SU-DHL-6 (cell line): Measurements from ENCODE around the gene UQCRFS1.

ENCODE experiments used
- H2AFZ ChIP-seq: fragments of 200-600 bp; sonication (generic); 2 replicates; pipeline ENCODE4 v1.6.1; 2014; ENCODE audit warnings: low read depth, mild to moderate bottlenecking, moderate library complexity, mixed read lengths, antibody characterized with exemption, low read length; ENCODE audit not compliant: severe bottlenecking
- H3F3A ChIP-seq: fragments of 200-600 bp; shearing (Covaris generic); 2 replicates; pipeline ENCODE4 v1.6.0; 2016; ENCODE audit warnings: antibody characterized with exemption, mild to moderate bottlenecking; ENCODE audit not compliant: insufficient read depth
- H3K27ac ChIP-seq: fragments of 200-600 bp; sonication (generic); 2 replicates; pipeline ENCODE4 v1.5.1; 2016; ENCODE audit warnings: low read depth, mild to moderate bottlenecking, low read length, moderate library complexity, mixed read lengths
- H3K27me3 ChIP-seq: fragments of 200-600 bp; sonication (generic), shearing (Covaris generic); 2 replicates; pipeline ENCODE4 v1.6.0; 2014; ENCODE audit warnings: mild to moderate bottlenecking, low read length
- H3K36me3 ChIP-seq: fragments of 200-600 bp; sonication (generic); 2 replicates; pipeline ENCODE4 v1.6.1; 2014; ENCODE audit warnings: mild to moderate bottlenecking, low read length, mixed read lengths
- H3K4me2 ChIP-seq: fragments of 300-600, 200-600 bp; shearing (Covaris generic), sonication (generic); 2 replicates; pipeline ENCODE4 v1.6.0; 2014; ENCODE audit warnings: low read length, low read depth, mild to moderate bottlenecking; ENCODE audit not compliant: poor library complexity, severe bottlenecking
- H3K4me3 ChIP-seq: fragments of 200-600 bp; sonication (generic); 2 replicates; pipeline ENCODE4 v1.5.1; 2014; ENCODE audit warnings: antibody characterized with exemption, low read length, mild to moderate bottlenecking, mixed read lengths; ENCODE audit not compliant: insufficient read depth, poor library complexity, severe bottlenecking
- H3K79me2 ChIP-seq: fragments of 200-600 bp; sonication (generic); 2 replicates; pipeline ENCODE4 v1.6.1; 2014; ENCODE audit warnings: mild to moderate bottlenecking, low read length, moderate library complexity; ENCODE audit not compliant: insufficient read depth
- H3K9ac ChIP-seq: fragments of 200-600 bp; sonication (generic); 2 replicates; pipeline ENCODE4 v1.7.0; 2014; ENCODE audit warnings: mild to moderate bottlenecking, low read length
- H3K9me2 ChIP-seq: fragments of 200-600 bp; sonication (generic); replicated peaks from 2 replicates; pipeline ENCODE4 v1.6.1; 2014; ENCODE audit warnings: low read length; ENCODE audit not compliant: insufficient read depth
- H3K9me3 ChIP-seq: fragments of 200-600 bp; sonication (generic); 2 replicates; pipeline ENCODE4 v1.6.1; 2014; ENCODE audit warnings: low read length, mixed read lengths; ENCODE audit not compliant: insufficient read depth
- H4K20me1 ChIP-seq: fragments of 200-600 bp; sonication (generic); 2 replicates; pipeline ENCODE4 v1.6.1; 2014; ENCODE audit warnings: low read depth, mild to moderate bottlenecking, antibody characterized with exemption, low read length, moderate library complexity, mixed read lengths
- CTCF ChIP-seq: fragments of 200-600 bp; sonication (generic); IDR thresholded peaks from one replicate; pipeline ENCODE4 v1.5.1; 2017; ENCODE audit warnings: antibody characterized with exemption, mild to moderate bottlenecking, low read length, moderate library complexity; ENCODE audit not compliant: insufficient read depth, poor library complexity, severe bottlenecking
- EZH2phosphoT487 ChIP-seq: fragments of 200-600 bp; sonication (generic), shearing (Covaris generic); conservative IDR thresholded peaks from 2 replicates; pipeline ENCODE4 v1.6.1; 2018; ENCODE audit warnings: mild to moderate bottlenecking, antibody characterized with exemption, low read length, moderate library complexity, mixed read lengths

Gene UQCRFS1

GRCh38 chr19:29247872-29248271 is 34.9 kb upstream of the UQCRFS1 start:
- Histone ChIP-seq H3K36me3 (no peaks in the 10 kb centered on the region), H3K9ac (no peak overlapping the region), H3K79me2 (no peaks in the 10 kb centered on the region), H3K27me3 (no peaks in the 10 kb centered on the region), H3K27ac (no peak overlapping the region), H4K20me1 (no peaks in the 10 kb centered on the region), H3K9me2 (no peaks in the 10 kb centered on the region), H3K4me3 (no peak overlapping the region), H3K9me3 (no peaks in the 10 kb centered on the region), H2AFZ (no peak overlapping the region), H3F3A (no peaks in the 10 kb centered on the region), H3K4me2 (no peak overlapping the region)
- no peak for TF ChIP-seq EZH2phosphoT487
- no peak for TF ChIP-seq CTCF

GRCh38 chr19:29247471-29247870 is 34.5 kb upstream of the UQCRFS1 start:
- H3K36me3 ChIP-seq: no peaks in the 10 kb centered on the region

DNA sequence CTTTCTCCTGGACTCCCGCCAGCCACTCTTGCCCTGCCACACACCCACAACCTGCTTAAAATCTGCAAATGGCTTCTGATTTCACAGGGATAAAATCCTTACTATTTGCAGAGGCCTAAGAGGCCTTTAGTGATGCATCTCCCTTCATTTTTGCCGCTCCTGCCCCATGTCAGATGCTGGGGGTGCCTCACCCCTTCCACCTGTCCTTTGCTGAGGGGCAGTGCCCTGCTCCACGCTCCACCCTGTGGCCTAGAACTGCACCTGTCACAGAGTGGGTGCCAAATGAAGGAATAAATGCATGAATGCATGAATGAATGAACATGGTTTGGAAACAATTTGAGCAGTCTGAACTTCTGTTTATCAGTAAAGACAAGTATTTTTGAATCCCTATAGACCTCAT is 34.1 kb upstream of the UQCRFS1 start:
- Histone ChIP-seq H4K20me1 (no peaks in the 10 kb centered on the region), H3K9me2 (no peaks in the 10 kb centered on the region), H3K9ac (no peak overlapping the region), H2AFZ (no peak overlapping the region), H3K4me3 (no peak overlapping the region), H3K79me2 (no peaks in the 10 kb centered on the region), H3K9me3 (no peaks in the 10 kb centered on the region), H3K4me2 (no peak overlapping the region), H3K27ac (no peak overlapping the region), H3K27me3 (no peaks in the 10 kb centered on the region), H3F3A (no peaks in the 10 kb centered on the region), H3K36me3 (no peaks in the 10 kb centered on the region)
- no peak for TF ChIP-seq CTCF
- TF ChIP-seq EZH2phosphoT487: no peak

More at GRCh38 chr19:29247471-29247870, 34.5 kb upstream of the UQCRFS1 start:
- Histone ChIP-seq H3K9me3 (no peaks in the 10 kb centered on the region), H3K4me2 (no peak overlapping the region), H3K9ac (no peak overlapping the region), H3K27ac (no peak overlapping the region), H3K79me2 (no peaks in the 10 kb centered on the region), H3K27me3 (no peaks in the 10 kb centered on the region), H2AFZ (no peak overlapping the region), H3K9me2 (no peaks in the 10 kb centered on the region), H3K4me3 (no peak overlapping the region), H3F3A (no peaks in the 10 kb centered on the region), H4K20me1 (no peaks in the 10 kb centered on the region)
- TF ChIP-seq EZH2phosphoT487 (no peak), CTCF (no peak)
